ENCODE results near the gene TEX36. TPM values are rescaled to one million over a fixed set of nuclear protein-coding genes. Genes with fewer than 3 reads are reported as not detected.

The TEX36 gene
- total and polyA plus RNA-seq, 7 donors: not detected

- Histone ChIP-seq H3K27me3 (ENCODE audit: insufficient read depth in 3 of 3, low read length in 2 of 3) (peaks cover 0 to 5% (median 3%) of the 10 kb centered on the region in 3 donors), H3K9me3 (peaks cover 5% of the 10 kb centered on the region), H3K27ac (no peak overlapping the region), H3K4me1 (no peaks in the 10 kb centered on the region), H3K4me3 (no peak overlapping the region), H3K36me3 (ENCODE audit: insufficient read depth in 1 of 2, low read depth in 1 of 2) (no peaks in the 10 kb centered on the region)
- 61 to 83% (median 66%) methylated on average over 1 of the region's 1 CpG for WGBS, 3 donors
- DNase-seq: no peak
- TF ChIP-seq, protein P1, sequence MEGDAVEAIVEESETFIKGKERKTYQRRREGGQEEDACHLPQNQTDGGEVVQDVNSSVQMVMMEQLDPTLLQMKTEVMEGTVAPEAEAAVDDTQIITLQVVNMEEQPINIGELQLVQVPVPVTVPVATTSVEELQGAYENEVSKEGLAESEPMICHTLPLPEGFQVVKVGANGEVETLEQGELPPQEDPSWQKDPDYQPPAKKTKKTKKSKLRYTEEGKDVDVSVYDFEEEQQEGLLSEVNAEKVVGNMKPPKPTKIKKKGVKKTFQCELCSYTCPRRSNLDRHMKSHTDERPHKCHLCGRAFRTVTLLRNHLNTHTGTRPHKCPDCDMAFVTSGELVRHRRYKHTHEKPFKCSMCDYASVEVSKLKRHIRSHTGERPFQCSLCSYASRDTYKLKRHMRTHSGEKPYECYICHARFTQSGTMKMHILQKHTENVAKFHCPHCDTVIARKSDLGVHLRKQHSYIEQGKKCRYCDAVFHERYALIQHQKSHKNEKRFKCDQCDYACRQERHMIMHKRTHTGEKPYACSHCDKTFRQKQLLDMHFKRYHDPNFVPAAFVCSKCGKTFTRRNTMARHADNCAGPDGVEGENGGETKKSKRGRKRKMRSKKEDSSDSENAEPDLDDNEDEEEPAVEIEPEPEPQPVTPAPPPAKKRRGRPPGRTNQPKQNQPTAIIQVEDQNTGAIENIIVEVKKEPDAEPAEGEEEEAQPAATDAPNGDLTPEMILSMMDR (IDR thresholded peaks at IDR 0.05): no peak
- intact Hi-C loops (cut with DNase I): no loop called here
- no peak for ATAC-seq
Observed at GRCh38 chr10:125646311-125646710, 36.7 kb downstream of the TEX36 start.

DNA sequence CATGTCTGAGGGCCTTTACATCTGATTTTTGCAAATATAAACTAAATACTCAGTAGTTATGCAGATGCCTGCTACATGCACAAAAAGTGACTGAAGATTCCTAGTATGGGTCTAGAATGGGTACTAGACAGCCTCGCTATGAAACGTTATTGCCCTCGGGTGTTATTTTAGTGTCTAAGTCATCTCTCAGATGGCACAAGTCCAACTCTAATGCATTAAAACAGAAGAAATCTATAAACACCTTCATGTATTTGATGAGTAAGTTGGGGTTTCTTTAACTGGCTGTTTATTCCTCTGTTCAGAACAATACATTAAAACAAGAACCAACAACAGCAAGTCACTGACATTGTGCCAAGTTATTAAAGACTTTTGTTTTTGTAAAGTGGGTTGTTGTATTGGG is 41.6 kb downstream of the TEX36 start:
- TF ChIP-seq, protein P1 (IDR thresholded peaks at IDR 0.05): no peak
- Histone ChIP-seq H3K27me3 (ENCODE audit: insufficient read depth in 3 of 3, low read length in 2 of 3) (peaks cover 0 to 5% (median 5%) of the 10 kb centered on the region in 3 donors), H3K4me3 (no peak overlapping the region), H3K27ac (no peak overlapping the region), H3K4me1 (no peaks in the 10 kb centered on the region), H3K9me3 (no peaks in the 10 kb centered on the region), H3K36me3 (ENCODE audit: insufficient read depth in 1 of 2, low read depth in 1 of 2) (no peaks in the 10 kb centered on the region)
- intact Hi-C loops (cut with DNase I): no loop called here
- WGBS, 3 donors: 62 to 65% (median 64%) methylated on average over 3 of the region's 3 CpGs
- DNase-seq (no peak), ATAC-seq (no peak)

- H3K27ac ChIP-seq: no peak overlapping the region
- WGBS, 3 donors: 24 to 50% (median 50%) methylated on average over 1 of the region's 1 CpG
- no peaks in the 10 kb centered on the region for H3K9me3 ChIP-seq
- H3K27me3 ChIP-seq (ENCODE audit: insufficient read depth in 3 of 3, low read length in 2 of 3): peaks cover 0 to 5% (median 5%) of the 10 kb centered on the region in 3 donors
- TF ChIP-seq, protein P1 (IDR thresholded peaks at IDR 0.05): no peak
- ATAC-seq: no peak
- DNase-seq: no peak
- no peaks in the 10 kb centered on the region for H3K36me3 ChIP-seq (ENCODE audit: insufficient read depth in 1 of 2, low read depth in 1 of 2)
- no peak overlapping the region for H3K4me3 ChIP-seq
- intact Hi-C loops (cut with DNase I): no loop called here
- H3K4me1 ChIP-seq: no peaks in the 10 kb centered on the region
Observed at GRCh38 chr10:125640653-125641052, 42.3 kb downstream of the TEX36 start.

DNA sequence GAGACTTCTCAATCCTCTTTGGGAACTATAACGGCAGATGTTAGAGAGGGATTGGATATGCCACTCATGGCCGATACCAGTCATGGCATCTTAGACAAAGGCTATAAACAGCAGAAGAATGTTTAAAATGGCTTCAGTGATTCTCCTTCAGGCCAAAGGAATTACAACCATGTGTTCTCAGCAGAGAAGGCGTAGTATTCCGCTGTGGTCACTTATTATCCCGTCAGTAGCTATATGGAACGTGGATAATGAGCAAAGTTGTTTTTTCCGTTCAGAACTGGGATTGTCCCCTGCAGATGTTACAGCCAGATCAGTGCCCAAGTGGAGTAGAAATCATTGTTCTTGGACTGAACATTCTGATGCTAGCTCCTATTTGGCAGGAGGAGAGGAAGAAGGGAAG is 43.1 kb downstream of the TEX36 start:
- ATAC-seq (no peak), DNase-seq (no peak)
- no peak overlapping the region for H3K27ac ChIP-seq
- no peaks in the 10 kb centered on the region for H3K36me3 ChIP-seq (ENCODE audit: insufficient read depth in 1 of 2, low read depth in 1 of 2)
- TF ChIP-seq, protein P1 (IDR thresholded peaks at IDR 0.05): no peak
- 27 to 36% (median 27%) methylated on average over 7 of the region's 7 CpGs for WGBS, 3 donors
- intact Hi-C loops (cut with DNase I): no loop called here
- H3K9me3 ChIP-seq: no peaks in the 10 kb centered on the region
- H3K27me3 ChIP-seq (ENCODE audit: insufficient read depth in 3 of 3, low read length in 2 of 3): peaks cover 0 to 5% (median 3%) of the 10 kb centered on the region in 3 donors
- no peaks in the 10 kb centered on the region for H3K4me1 ChIP-seq
- no peak overlapping the region for H3K4me3 ChIP-seq

DNA sequence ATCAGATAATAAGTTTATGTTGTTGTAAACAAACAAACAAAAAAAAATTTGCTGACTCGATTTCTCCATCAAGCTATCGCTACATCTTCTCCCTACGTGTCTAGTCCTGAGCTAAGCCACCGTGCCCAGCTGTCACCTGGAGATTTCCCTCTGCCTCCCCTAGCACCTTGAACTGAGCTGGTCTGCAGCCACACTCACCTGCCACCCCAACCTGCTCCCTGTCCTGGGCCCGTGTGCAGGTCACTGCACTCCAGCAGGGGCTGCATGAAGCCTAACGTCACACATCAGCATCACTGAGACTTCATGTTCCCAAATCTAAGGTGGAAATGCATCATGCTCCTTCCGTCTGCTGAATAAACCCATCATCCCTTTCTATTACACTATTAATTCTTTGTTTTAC is 44.4 kb downstream of the TEX36 start:
- ATAC-seq (no peak), DNase-seq (no peak)
- H3K27ac ChIP-seq: no peak overlapping the region
- intact Hi-C loops (cut with DNase I): no loop called here
- no peaks in the 10 kb centered on the region for H3K9me3 ChIP-seq
- TF ChIP-seq, protein P1 (IDR thresholded peaks at IDR 0.05): no peak
- H3K27me3 ChIP-seq (ENCODE audit: insufficient read depth in 3 of 3, low read length in 2 of 3): peaks cover 0 to 2% (median 2%) of the 10 kb centered on the region in 3 donors
- 77 to 87% (median 82%) methylated on average over 7 of the region's 7 CpGs for WGBS, 3 donors
- no peaks in the 10 kb centered on the region for H3K4me1 ChIP-seq
- no peaks in the 10 kb centered on the region for H3K36me3 ChIP-seq (ENCODE audit: insufficient read depth in 1 of 2, low read depth in 1 of 2)
- H3K4me3 ChIP-seq: no peak overlapping the region
